ENCODE results near the gene CABLES1. TPM values are rescaled to one million over a fixed set of nuclear protein-coding genes. Genes with fewer than 3 reads are reported as not detected.

CABLES1 gene
- total RNA-seq, 2 donors from 2014 or later = 4.2 to 11.9 TPM

DNA sequence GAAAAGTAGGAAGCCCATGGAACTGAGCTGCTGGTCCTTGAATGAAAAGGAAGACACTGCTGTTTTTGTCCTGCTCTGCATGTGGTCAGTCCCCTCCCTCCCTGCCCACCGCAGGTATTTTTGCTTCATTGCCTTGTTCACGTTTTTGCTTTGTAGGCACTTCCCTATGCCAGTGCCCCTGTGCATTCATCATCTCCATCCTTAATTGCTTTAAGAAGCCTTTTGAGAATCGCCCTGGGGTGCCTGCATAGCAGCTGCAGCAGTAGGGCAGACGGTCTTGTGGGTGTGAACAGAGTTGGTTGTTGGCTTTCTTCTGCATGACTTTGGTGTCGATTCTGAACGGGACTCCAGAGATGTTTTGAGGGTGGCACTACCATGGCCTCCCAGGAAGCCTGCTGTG, 97.0 kb downstream of the CABLES1 start:
- H3K27ac ChIP-seq = no peak overlapping the region

DNA sequence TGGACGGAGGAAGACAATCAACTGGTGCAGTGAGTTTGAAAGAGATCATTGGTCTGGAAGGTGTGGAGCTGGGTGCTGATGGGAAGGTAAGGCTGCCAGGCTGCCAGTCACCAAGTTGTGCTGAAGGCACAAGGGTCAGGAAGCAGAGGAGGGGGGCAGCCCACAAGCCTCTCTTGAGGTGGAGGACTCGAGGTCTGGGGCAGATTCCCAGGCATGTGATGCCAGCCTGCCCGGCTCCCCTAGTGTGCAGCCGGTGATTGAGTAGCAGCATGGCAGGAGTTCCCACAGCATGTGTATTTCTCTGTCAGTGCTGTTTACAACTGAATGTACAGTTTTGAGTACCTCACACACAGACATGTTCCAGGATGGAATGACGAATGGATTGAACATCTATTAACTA, 99.3 kb downstream of the CABLES1 start:
- Histone ChIP-seq H3K27me3 (no peaks in the 10 kb centered on the region), H3K9me3 (no peaks in the 10 kb centered on the region), H3K4me1 (no peaks in the 10 kb centered on the region), H3K36me3 (replicated peaks in 1 of 2; ENCODE audit: insufficient read depth in 1 of 2, low read depth in 2 of 2) (no peaks in the 10 kb centered on the region), H3K4me3 (no peak overlapping the region), H3K27ac (no peak overlapping the region)
- 77 to 81% methylated on average over 5 of the region's 5 CpGs for WGBS, 2 donors
- TF ChIP-seq CTCF (IDR thresholded peaks at IDR 0.05) (no peak), POLR2A (IDR thresholded peaks at IDR 0.05) (no peak)
- ATAC-seq = no peak
- intact Hi-C loops (cut with DNase I) = no loop called here
- no peak for DNase-seq

More for the DNA sequence above, 97.0 kb downstream of the CABLES1 start:
- WGBS, 2 donors = 72 to 81% methylated on average over 6 of the region's 6 CpGs
- intact Hi-C loops (cut with DNase I) = no loop called here
- DNase-seq (no peak), ATAC-seq (no peak)
- Histone ChIP-seq H3K4me3 (no peak overlapping the region), H3K9me3 (no peaks in the 10 kb centered on the region), H3K36me3 (replicated peaks in 1 of 2; ENCODE audit: insufficient read depth in 1 of 2, low read depth in 2 of 2) (no peaks in the 10 kb centered on the region), H3K4me1 (peaks cover 11% of the 10 kb centered on the region), H3K27me3 (no peaks in the 10 kb centered on the region)
- TF ChIP-seq CTCF (IDR thresholded peaks at IDR 0.05) = no peak
- TF ChIP-seq POLR2A (IDR thresholded peaks at IDR 0.05) = no peak

GRCh38 chr18:23235336-23235735, 100.1 kb downstream of the CABLES1 start:
- Histone ChIP-seq H3K27me3 (no peaks in the 10 kb centered on the region), H3K4me3 (no peak overlapping the region), H3K4me1 (no peaks in the 10 kb centered on the region), H3K36me3 (replicated peaks in 1 of 2; ENCODE audit: insufficient read depth in 1 of 2, low read depth in 2 of 2) (no peaks in the 10 kb centered on the region), H3K9me3 (no peaks in the 10 kb centered on the region), H3K27ac (no peak overlapping the region)
- intact Hi-C loops (cut with DNase I) = no loop called here
- no peak for DNase-seq
- 85 to 93% methylated on average over 5 of the region's 5 CpGs for WGBS, 2 donors
- no peak for ATAC-seq
- no peak for TF ChIP-seq POLR2A (IDR thresholded peaks at IDR 0.05)
- no peak for TF ChIP-seq CTCF (IDR thresholded peaks at IDR 0.05)

DNA sequence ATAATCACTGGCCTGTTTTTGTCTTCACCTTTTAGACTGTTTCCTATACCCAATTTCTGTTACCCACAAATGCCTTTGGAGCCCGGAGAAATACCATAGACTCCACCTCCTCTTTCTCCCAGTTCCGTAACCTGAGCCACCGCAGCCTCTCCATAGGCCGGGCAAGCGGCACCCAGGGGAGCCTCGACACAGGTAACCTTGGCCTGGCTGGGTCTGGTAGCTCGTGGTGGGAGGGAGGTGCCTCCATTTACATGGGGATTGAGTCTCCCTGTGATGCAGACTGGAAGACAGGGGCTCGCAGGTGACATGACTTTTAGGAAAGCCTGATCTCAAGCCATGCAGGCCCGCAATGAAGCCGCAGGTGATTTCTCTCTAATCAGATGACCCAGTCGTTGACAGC, 100.6 kb downstream of the CABLES1 start:
- ATAC-seq = no peak
- H3K27me3 ChIP-seq = no peaks in the 10 kb centered on the region
- TF ChIP-seq POLR2A (IDR thresholded peaks at IDR 0.05) (no peak), CTCF (IDR thresholded peaks at IDR 0.05) (no peak)
- 84% methylated on average over 11 of the region's 11 CpGs for WGBS, 2 donors
- H3K4me1 ChIP-seq = no peaks in the 10 kb centered on the region
- no peak for DNase-seq
- intact Hi-C loops (cut with DNase I) = no loop called here
- H3K9me3 ChIP-seq = no peaks in the 10 kb centered on the region
- no peaks in the 10 kb centered on the region for H3K36me3 ChIP-seq (replicated peaks in 1 of 2; ENCODE audit: insufficient read depth in 1 of 2, low read depth in 2 of 2)
- H3K4me3 ChIP-seq = no peak overlapping the region
- no peak overlapping the region for H3K27ac ChIP-seq

DNA sequence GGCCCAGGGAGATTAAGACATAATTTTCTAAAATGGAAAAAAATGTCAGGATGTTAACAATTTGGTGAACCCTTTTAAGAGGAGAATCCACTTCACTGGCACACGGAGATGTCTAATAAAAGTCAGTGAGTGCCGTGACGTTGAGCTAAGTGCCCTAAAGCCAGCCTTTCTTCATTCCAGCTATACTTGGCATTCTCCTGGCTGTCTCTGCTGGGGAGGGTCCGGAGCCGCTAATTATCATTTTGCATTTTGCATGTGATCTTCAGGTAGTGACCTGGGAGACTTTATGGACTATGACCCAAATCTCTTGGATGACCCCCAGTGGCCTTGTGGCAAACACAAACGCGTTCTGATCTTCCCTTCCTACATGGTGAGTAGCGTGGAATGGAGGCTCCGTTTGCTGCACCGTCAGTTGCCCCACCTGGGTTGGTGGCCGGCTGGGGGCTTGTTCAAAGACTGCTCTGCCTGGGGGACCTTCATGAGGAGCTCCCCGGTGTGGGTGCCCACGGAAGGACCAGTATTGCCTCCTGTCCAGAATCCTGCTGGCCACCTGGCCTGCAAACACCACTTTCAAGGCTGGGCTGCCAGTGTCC, 101.7 kb downstream of the CABLES1 start:
- 85 to 94% methylated on average over 6 to 13 of the region's 13 CpGs for WGBS, 2 donors
- Histone ChIP-seq H3K27ac (peak overlapping the region in 2 of 4 donors; percentile 13 to 51), H3K9me3 (no peaks in the 10 kb centered on the region), H3K4me3 (no peak overlapping the region), H3K4me1 (no peaks in the 10 kb centered on the region), H3K27me3 (no peaks in the 10 kb centered on the region), H3K36me3 (replicated peaks in 1 of 2; ENCODE audit: insufficient read depth in 1 of 2, low read depth in 2 of 2) (no peaks in the 10 kb centered on the region)
- DNase-seq = no peak
- no peak for ATAC-seq
- intact Hi-C loops (cut with DNase I) = no loop called here
- no peak for TF ChIP-seq CTCF (IDR thresholded peaks at IDR 0.05)
- TF ChIP-seq POLR2A (IDR thresholded peaks at IDR 0.05) = no peak
